Stimulated activated CD8-positive, alpha-beta memory T cell treated with anti-CD3 and anti-CD28 coated beads, Interleukin-7, amount 100 ng/mL, for 4 hours (primary cell): ENCODE results near the gene ADAM10.
A peak's percentile ranks its signal among the peaks of the same experiment; 100 is the strongest.

Experiments used
- DNase-seq, 2 donors: peaks; one replicate each; pipeline ENCODE4 v3.0.0-alpha.2; 2020; ENCODE audit warnings: low read depth in 2 of 2

ADAM10 gene

DNA sequence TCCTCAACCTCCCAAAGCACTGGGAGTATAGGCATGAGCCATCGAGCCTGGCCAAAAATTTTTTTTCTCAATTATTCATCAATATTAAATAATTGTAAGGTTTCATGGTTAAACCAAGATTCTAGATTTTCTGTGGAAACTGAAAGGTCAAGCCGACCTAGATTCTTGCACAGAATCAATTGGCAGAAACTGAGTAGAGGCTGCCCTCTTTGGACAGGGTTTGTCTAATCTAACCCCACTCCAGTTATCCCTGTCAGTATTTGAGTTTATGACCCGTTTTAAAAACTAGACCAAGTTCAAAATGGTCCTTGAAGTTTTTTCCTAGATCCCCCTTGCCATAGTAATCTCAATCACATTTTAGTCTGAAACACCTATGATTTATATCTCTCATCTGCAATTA, 8.6 kb upstream of the ADAM10 start:
- DNase-seq = no peak

DNA sequence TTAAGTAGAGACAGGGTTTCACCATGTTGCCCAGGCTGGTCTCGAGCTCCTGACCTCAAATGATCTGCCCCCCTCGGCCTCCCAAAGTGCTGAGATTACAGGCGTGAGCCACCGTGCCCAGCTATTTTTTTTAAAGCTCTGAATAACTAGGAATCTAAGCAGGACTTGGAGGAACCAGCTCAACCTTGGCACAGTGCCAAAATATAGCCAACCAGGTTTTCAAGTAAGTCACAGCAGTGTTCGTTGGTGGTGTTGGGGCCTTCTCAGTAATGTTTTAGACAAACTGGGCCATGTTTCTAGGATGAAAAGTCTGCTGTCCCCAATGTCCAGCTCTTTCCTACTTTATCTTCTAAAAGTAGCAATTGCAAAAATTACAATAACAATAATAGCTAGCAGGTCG, 6.4 kb upstream of the ADAM10 start:
- DNase-seq = no peak

DNA sequence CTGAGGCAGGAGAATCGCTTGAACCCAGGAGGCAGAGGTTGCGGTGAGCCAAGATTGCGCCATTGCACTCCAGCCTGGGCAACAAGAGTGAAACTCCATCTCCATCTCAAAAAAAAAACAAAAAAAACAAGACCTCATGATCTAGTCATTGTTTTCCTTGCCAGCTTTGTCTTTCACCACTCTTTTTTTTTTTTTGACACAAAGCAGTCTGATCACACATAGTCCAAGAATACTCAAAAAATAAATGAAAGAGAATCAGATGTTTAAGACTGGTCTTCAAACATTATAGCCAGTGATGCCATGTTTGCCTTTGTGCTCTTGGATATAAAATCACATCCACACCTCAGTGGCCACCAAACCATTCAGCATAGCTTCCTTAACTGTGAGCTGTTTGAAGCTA, 5.8 kb upstream of the ADAM10 start:
- no peak for DNase-seq

DNA sequence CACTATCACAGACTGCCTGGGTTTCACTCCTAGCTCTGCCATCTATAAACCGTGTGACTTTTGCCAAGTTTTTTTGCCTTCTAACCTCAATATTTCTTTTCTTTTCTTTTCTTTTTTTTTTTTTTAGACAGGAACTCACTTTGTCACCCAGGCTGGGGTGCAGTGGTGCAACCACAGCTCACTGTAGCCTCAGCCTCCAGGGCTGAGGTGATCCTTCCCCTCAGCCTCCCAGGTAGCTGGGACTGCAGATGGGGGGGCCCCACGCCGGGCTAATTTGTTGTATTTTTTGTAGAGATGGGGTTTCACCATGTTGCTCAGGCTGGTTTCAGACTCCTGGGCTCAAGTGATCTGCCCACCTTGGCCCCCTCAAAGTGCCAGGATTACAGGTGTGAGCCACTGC, 3.2 kb upstream of the ADAM10 start:
- DNase-seq = no peak

DNA sequence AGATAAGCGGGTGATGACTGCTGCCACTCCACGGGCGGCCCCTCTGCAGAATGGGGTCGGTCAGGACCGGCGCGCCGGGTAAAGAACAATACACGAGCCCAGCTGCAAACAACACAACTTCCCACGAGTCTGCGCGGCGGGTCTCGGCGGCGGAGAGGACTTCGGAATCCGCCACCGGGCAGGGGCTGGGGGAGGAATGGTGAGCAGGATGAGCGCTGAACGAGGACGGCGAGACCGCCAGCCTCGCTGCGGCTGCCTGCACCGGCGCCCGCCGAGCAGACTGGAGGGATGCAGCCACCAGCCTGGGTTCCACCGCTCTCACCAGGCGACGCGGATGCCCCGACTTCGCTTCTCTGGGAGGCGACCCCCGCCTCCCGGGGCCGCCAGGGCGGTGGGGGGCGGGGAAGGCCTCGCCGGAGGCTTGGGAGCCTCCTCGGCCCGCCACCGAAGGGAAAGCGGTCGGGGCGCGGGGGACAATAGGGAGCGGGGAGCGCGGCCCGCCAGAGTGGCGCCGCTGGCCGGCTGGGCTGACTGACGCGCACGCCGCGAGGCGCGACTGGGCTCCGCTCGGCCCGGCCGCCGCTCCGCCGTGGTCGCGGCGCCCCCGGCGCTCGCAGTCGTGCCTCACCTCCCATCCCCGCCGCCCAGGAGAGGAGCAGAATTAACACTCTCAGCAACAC, 515 bp downstream of the ADAM10 start:
- peak in 1 of 2 donors; percentile 28 for DNase-seq

DNA sequence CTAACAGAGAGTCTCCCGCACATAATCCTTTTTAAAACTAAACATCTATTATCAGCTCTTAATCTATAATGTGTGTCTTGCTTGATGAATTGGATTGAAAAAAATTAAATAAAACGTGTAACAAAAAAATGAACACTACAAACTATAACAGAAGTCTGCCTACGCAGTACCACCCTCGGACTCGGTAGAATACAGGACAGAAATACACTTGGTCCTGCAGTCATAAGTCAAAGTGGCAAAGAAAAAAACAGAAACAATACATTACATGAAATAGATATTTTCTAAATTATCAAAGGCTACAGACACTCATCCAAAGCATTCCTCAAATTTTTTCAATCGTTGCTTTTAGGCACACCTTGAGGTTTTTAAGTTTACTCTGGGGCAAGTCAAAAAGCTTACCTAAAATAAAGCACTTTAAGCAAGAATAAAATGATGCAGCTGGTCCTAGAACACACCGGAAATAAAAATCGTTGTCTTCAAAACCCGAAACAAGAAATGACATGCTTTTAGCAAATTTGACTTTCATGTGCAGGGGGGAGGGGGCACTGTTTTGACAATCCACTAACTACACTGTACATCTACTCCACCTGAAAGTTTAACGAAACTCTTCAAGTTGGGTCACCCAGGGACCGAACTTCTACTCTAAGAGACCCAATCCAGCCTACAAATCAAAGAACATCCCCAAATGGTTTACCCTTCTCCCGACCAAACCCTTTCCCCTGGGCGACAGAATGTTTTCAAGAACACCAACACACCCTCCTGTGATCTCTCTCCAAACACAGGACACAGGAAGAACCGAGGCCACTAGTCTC, 1.3 kb downstream of the ADAM10 start:
- no peak for DNase-seq

DNA sequence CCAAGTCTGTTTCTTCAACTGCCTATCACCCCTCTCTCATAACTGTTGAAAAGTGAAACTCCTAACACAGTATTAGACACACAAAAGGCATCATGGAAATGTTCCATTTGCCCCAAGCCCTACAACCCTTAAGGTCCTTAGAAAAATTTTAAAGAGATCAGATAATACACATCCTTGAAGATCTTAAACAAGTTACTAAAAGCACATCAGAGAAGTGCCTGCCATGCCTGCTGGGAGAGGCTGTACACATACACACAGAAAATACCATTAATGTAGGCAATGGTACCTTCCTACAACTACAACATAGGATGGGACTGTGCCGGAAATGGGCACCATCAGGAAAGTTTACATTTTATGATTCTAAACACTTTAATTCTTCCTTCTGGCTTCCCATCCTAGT, 3.3 kb downstream of the ADAM10 start:
- DNase-seq = no peak

DNA sequence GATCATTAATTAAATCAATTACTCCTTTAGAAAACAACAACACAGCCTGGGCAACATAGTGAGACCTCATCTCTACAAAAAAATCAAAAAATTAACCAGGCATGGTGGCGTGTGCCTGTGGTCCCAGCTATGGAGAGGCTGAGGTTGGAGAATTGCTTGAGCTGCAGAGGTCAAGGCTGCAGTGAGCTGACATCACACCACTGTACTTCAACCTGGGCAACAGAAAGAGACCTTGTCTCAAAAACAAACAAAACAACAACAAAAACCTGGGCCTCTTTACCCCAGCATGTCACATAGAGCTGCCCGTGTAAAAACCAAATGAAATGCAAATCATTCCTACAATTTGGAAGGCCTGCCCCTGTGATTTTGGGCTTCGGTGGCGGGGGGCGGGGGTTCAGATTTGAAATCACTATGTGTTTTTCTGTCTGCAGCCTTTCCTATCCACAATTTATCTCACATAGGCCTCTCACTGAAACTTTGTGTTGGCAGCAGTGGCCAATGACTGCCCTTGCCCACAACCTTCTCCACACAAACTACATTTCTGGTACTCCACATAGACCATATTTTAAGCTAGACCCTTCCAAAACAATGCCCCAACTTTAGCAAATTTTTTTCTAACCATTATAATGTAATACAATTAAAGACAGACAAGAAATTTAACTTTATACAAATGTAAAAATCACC, 6.5 kb downstream of the ADAM10 start:
- no peak for DNase-seq

DNA sequence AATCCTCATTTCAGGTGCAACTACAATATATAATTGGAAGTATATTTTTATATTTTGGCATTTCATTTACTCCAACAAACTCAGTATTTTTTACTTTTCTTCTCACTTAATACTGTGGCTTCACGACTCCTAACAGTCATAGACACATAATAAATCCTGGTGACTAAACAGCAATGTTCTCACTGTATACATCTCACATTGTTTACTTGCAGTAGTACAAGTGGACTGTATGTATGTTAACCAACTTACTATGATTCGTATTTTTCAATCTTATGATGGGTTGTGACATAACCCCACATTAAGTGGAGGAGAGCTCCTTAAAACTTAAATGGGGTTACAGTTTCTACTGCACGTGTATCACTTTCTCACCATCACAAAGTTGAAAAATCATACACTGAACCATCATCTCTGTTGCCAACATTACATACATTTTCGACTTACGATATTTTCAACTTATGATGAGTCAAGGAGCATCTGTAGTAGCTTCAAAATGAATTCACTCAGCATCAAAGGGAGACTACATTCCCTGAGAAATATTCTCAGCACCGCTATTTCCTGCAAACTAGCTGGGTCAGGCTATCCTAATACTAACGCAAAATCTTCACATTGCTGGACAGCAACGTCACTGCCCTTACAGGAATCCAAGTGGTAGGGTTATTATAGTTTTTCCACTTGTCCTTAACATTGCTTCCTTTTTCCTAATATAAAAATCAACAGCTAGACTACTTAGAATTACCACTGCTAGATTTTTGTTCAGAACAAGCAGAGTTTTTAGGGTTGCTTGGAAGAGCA, 7.3 kb downstream of the ADAM10 start:
- DNase-seq = no peak

DNA sequence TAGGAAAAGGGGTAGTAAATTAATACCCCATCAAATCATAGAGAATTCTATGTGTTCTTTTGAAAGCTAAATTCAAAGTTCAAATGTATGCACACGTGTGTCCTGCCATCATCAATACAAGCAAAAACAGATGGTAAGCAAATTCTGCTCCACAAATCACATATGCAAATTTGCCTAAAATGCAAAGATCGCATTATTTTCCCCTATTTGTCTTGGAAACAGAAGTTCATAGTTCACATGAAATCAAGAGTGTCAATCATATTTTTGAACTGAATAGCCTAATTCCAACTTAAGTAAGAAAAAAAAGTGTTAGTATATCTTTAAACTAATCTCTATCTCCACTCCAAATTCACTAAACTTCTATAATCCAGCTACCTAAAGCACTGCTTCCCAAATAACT, 8.5 kb downstream of the ADAM10 start:
- DNase-seq = no peak

DNA sequence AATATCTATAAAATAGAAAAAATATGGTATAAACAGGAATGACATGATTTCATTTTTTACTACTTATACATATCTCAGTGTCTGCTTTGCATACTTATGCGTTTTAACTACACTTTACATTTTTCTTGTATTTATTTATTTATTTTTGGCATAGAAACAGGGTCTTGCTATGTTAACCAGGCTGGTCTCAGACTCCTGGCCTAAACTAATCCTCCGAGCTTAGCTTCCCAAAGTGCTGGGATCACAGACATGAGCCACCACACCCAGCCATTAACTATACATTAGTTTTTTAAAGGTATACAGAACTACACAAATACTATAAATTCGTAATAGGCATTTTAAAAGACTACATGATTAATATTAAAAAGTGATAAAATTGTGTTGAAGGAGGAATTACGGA, 9.1 kb downstream of the ADAM10 start:
- DNase-seq = no peak

DNA sequence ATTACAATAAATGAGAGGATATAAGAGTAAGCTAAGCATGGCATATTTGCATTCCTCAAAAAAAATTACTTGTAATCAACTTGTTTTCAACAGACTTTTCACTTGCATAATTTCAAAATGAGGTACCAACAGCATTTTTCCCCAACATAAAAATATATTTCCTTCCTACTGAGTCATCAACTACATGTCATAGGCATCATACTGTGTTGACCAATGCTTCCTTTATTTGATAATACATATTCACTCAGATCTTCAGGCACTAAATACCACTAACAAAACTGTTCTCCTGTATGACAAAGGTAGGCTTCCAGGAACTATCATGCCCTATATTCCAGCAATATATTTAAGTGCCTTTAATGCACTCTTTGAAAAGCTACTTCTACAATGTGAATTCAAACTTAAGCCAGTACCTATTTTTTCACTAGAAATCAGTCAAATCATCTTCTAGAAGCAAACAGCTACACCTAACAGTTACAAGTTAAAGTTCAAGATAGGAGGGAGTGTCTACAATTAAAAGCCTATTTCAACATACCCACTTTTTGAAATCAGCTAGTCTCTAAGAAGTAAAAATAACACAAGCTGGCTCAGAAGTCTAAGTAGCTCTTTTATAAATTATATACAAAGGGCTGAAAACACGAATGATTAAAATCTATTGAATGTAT, 11.3 kb downstream of the ADAM10 start:
- no peak for DNase-seq

DNA sequence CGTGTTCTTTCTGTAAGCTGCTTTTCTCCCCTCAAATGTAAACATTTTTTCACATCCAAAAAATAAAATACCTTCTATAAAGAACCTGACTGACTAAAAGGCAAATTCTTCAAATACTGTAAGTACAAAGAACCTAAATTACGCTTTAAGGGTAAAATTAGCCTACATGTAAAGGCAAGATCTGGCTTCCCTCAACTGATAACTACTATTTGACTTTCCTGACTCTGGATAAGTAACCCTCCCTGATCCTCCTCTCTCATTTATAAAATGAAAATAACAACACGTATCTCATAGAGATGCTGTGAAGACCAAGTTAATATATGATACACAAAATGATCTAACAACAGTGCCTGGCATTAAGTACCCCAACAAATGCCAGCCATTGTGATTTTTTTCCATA, 12.2 kb downstream of the ADAM10 start:
- no peak for DNase-seq

DNA sequence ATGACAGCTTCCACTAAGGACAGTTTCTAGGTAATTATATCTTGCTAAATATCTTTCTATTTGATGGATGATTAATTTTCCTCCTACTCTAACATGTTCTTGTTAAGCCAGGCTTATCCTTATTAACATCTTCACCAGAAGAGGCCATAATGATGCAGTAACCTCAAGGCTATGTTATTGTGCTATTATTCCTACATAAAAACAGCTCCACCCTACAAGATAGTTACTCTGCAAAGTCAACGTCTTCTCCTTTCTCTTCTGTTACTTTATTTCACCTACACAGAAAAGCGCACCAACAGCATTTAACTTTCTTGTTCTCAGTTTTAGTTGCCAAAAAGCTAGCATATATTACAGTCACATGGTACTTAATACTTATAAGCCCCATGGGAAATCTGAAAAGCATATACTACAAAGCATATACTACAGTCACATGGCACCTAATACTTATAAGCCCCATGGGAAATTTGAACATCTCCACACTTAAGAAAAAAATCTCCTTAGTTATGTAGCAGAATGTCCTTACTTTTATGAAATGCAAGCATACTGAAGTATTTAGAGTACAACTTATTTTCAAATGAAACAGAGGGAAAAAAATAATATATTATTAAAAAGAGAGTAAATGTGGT, 13.4 kb downstream of the ADAM10 start:
- DNase-seq = no peak

DNA sequence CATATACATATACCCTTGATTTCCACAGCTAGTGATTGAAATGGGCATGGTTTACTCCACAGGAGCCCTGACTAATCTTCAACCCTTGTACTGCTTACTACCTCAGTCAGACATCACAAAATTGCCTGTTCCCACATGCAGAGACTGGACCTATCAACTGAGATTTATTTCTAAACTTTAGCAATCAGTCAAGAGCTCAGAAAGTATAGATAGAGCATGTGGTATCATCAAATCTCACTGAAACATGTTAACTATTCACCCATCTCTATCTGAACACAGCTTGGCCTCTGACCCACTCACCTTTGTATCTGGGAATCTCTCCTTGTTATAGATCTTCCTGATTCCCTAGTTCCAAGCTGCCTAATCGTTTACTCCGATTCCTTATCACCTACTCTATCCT, 14.6 kb downstream of the ADAM10 start:
- DNase-seq = no peak

DNA sequence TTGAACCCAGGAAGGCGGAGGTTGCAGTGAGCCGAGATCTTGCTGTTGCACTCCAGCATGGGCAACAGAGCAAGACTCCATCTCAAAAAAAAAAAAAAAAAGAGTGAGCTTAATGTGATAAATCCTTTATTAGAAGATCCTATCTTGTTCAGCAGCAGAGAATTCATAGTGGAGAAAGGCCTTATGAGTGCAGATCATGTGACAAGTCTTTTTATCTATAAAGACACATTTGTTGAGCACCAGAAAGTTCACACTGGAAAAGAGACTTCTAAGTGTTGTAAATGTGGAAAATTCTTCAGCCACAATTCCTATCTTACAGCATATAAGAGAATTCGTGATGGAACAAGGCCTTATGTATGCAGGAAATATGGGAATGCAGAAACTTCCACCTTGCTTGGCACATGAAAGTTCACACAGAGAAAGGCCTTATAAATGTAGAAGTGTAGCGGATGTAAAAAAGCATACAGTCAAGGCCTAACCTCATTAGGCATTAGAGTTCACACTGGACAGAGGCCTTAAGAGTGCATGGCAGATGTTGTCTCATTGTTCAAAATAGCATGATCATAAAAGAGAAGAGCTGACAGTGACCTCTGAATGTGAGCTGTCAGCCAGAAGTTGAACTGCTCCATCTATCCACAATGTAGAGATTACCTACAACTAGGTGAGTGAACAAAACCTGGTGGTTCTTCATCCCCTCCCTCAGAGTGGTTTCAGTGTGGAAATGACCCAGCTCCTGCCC, 16.7 kb downstream of the ADAM10 start:
- no peak for DNase-seq

DNA sequence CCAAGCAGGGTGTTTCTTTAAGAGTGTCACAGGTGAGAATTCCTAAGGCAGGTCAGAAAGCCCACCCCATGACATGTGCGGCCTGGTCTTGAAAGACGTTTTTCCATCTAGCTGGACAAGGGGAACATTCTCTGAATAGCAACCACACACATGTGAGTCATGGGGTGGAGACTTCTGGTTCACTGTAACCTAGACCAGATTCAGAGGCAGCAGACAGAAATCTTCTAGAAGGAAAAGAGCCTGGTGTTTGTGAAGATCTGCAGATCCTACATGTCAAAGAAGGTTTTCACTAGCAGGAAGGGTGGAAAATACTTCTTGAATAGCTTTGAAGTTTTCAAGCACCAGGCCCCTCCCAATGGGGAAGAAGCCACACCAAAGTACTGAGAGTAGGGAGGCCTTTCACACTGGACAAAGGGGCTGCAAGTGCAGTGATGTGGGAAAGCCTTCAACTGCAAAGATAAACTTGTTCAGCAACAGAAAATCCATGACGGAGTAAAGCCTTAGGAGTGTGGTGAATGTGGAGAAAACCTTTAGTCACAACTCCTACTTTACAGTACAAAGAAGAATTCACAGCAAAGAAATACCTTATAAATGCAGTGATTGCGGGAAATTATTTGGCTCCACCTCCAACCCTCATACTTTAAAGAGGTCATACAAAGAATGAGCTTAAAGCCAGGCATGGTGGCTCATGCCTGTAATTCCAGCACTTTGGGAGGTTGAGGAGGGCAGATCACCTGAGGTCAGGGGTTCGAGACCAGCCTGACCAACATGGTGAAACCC, 17.6 kb downstream of the ADAM10 start:
- DNase-seq = no peak

DNA sequence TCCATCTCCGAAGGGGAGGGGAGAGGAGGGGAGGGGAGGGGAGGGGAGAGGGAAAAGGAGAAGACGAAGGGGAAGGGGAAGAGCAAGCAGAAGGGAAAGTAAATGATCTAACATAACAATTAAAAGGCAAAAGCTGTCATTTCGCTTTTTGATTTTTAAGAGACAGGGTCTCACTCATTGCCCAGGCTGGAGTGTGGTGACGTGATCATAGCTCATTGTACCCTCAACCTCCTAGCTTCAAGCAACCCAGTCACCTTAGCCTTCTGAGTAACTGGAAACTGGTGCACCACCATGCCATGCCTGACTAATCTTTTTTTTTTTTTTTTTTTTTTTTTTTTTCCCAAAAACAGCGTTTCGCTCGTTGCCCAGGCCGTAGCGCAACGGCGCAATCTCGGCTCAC, 22.6 kb downstream of the ADAM10 start:
- no peak for DNase-seq

DNA sequence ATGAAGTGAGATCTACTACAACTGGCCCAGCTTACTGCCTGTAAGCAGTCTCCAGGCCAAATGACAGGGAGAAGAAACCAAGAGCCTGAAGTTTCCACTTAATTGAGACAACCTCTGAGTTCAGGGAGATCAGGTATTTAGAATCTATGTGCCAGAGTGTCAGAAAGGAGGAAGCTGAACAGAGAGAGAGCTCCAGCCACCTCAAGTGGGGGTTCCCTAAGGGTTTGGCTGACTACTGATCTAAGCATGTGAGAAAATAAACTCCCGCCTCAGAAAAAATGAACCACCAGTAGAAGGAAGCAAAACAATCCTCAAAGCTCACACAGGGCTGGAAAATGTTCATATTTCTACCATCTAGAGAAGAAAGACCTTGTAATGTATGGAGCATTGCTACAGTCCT, 25.0 kb downstream of the ADAM10 start:
- no peak for DNase-seq

DNA sequence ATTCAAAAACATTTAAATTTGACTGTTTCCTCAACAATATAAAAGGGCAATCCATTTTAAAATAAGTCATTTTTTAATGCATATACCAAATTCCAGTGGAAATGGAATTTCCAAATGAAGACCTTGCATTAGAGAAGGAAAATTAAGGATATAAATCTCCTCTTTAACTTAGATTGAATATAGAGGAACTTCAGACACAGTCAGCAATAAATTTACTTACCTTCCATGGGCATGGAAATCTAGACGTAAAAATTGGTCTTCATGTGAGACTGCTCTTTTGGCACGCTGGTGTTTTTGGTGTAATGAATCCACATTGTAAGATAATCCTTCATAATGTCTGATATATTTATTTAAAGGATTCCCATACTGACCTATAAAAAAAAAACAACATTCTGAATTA, 32.1 kb downstream of the ADAM10 start:
- DNase-seq = no peak
